Stimulated activated CD8-positive, alpha-beta memory T cell treated with anti-CD3 and anti-CD28 coated beads, Interleukin-2, amount 100 ng/mL, for 48 hours (primary cell): ENCODE results near the gene RELN.
"Not testable (repeated sequence)": the region's sequence is repeated elsewhere in the genome, so short reads cannot be mapped to it uniquely, and the experiment has no call there.

Experiments
- DNase-seq, 2 donors: peaks; one replicate each; pipeline ENCODE4 v3.0.0-alpha.2; 2020; ENCODE audit warnings: low read depth in 2 of 2

RELN gene

DNA sequence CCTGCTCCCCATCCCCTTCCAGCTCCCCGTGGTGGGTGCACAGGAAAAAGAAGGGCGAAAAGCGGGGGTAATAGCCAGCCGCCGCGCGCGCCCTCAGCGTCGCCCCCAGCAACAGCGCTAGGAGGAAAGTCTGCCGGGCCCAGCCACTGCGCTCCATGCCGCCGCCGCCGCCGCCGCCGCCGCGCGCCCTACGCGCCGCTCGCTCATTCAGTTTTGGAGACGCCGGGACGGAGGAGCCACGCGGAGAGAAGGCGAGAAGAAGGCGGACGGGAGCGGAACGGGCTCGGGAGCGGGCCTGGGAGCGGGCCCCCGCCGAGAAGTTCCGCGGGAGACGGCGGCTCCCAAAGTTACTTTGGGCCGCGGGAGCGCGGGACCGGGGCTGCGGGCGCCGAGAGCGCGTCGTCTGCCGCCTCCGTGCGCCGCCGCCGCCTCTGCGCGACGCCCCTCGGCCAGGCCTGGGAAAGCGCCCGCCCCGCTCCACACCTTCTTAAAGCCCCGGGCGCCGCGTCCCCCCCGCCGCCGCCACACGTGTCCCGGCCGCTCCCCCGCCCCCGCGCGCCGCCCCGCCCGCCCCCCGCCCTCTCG, at the start of gene RELN:
RELN (minus strand) TSS at position 459 of the 585 bp plus-strand sequence; CDS start at position 157, 302 bp downstream.
- DNase-seq: no peak

DNA sequence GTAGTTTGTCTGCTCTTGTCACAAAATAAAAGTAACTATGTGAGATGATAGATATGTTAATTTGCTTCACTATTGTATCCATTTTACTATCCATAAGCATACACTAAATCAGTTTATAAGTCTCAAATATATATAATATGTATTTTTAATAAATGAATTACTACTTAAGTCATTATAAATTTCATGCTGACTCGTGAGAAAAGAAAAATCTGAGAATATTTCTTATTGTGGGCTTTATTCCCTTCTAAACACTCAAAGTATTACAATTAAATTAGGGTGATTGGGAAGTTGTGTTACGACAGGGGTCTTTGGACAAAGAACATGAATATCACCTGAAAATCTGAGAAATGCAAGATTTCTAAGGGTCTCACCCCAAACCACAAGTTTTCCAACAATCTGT, 48.7 kb upstream of the RELN start:
- DNase-seq: no peak

DNA sequence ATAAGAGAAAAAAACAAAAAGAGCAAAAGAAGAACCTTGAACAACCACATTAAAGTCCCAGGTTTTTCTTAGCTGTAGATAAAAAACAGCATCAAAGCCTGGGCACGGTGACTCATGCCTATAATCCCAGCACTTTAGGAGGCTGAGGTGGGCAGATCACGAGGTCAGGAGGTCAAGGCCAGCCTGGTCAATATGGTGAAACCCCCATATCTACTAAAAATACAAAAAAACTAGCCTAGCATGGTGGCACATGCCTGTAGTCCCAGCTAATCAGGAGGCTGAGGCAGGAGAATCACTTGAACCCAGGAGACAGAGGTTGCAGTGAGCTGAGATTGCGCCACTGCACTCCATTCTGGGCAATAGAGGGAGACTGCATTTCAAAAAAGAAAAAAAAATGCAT, 47.4 kb upstream of the RELN start:
- DNase-seq: not testable (repeated sequence)

DNA sequence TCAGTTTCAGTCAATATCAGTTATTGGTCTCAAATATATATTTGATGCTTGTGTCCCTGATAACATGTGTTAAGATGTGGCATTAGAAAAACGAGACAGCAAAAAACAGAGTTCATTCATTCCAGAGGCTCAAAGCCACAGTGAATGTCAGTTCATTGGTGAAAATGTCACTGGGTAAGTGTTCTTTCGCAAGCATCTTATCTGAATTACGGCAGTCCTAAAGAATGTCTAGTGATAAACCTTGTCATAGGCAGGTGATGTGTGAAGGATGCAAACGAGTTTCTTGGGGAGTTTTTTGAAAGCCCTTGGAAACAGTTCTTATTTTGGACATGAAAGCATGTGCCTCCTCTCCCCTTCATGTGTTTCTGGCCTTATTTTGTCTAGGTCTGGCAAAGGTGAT, 45.9 kb upstream of the RELN start:
- no peak for DNase-seq

DNA sequence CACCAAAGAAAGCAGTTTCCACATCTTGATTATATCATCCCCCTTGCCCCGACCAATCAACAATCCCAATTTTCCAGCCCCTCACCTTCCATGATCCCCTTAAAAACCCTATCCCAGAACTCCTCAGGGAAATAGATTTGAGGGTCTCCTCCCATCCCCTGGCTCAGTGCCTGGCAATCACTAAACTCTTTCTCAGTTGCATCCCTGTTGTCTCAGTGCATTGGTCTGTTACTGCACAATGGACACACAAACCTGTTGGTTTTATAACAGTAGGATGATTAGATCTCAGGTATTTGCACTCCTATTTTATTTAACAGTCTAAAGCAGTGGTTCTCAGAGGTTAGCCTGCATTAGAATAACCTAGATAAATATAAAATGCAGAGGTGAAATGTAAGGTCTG, 45.2 kb upstream of the RELN start:
- DNase-seq: no peak

DNA sequence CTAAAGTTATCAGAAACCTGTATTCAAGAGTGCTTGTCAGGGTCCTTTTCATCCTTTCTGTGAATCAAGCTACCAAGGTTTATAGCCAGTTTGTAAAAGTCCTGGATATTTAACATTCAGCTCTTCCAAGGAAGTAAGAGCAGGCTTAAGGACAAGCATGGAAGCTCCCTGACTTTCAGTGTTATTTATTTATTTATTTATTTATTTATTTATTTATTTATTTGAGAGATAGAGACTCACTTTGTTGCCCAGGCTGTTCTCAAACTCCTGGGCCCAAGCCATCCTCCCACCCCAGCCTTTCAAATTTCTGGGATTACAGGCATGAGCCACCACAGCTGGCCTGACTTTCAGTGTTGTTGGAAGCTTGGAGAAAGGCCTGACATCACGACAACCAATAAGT, 44.4 kb upstream of the RELN start:
- DNase-seq: no peak

DNA sequence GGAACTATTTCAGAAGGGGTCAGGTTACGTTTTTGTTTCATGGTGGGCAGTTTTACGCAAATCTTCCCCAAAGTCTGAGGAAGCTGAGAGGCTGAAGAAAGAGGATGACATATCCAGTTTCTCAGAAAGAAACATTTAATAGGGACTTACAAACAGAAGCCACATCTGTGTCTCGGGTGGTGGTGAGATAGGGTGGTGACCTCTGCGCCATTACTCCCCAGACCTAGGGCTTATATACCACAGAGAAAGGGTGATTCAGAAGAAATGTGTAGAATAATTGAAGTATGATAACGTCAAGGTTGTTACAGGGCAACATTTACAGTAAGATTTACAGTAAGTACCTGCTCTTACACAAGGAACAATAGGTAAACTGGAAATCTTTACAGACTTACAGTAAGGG, 43.0 kb upstream of the RELN start:
- no peak for DNase-seq

DNA sequence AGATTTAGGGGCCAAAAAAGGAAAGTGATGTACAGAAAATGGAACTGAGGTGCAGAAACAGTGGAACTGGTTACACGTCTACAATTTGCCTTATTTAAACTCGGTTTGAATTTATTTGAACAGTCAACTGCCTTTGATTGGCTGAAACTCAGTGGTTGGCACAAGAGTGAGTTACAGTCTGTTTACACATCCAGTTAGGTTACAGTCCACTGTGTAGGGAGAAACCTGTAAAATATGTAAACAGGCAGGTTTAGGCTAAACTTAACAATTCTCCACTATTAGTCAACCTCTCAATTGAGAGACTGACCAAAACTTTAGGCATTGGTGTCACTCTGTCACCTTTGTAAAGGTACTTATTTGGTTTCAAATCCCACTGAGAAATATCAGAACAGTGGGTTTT, 40.3 kb upstream of the RELN start:
- DNase-seq: no peak

DNA sequence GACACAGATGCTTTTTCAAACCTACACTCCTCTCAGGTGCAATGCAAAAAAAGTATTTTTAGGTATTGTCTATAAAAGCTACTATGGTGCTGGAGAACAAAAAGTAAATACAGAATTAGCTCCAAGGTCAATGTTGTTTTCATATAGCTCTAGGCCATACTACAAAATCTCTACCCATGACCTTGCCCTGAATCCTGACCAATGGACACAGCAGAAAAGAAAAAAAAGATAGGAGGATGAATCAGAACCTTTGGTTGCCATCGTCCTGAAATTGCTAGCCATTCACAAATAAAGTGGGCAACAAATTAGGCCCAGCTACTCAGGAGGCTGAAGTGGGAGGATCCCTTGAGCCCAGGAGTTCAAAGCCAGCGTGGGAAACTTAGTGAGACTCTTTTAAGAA, 35.2 kb upstream of the RELN start:
- DNase-seq: no peak

DNA sequence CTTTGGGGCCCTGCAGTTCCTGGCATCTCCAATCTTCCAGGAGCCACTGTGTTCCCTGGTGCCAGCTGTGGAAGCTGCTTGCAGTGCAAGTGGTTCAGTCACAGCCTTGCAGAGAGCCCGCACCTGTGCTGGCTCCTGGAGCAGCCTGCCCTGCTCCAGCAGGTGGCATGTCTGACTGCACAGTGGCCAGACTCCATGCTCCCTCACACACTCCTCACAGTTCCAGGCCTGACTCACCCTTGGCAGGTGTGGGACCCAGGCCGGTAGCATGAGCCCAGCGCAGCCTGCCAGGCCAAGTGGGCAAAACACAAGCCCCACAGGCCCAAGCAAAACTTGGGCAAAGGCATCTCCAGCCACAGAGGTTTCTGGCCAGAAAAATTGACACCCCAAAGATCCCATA, 33.6 kb upstream of the RELN start:
- DNase-seq: no peak

DNA sequence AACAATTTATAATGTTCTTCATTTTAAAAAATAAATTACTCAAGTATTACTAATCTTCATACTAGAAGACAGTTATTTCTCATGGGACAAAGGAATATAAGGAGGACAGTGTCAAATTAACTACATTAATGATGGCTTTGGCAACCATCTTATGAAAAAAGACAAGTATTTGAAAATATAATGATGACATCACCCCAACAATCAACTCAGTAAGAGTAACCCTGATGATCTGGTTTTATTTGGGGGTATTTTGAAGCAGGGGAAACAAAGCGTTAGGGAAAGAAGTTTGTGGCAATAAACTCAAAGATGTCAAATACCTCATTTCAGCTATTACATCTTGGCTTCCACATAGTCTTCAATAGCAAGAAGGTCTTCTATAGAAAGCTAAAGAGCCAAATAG, 29.0 kb upstream of the RELN start:
- DNase-seq: no peak

DNA sequence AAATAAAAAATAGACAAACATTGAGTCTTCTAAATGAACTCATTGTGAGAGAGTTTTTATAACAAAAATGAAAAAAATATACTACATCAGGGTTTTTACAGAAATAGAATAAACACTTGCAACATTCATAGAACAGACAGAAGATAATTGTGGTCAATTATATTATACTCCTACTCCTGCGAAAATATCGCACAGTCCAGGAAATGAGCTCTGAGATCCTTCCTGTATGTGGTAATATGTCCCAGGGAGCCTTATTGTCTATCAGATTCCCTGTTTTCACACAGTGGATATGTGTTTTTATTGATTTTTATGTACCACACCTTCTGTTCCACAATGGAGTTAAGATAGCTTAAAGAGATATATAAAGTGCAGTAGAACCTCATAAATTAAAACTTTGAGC, 27.5 kb upstream of the RELN start:
- DNase-seq: no peak

DNA sequence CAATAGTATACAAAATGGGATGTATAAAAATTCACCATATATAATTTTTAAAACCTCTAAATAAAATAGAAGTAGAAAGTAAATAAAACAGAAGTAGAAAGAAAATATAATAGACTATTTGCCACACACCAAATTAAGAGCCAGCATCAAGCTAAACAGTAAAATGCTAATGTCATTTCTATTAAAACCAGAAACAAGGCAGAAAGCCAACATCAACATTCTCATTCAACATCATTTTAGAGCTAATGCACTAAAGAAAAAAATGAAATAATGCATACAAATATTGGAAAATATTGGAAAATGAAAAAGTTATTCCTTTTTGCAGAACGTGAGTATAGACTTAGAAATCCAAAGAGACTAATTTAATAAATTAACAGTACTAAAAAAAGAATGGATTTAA, 23.4 kb upstream of the RELN start:
- no peak for DNase-seq

DNA sequence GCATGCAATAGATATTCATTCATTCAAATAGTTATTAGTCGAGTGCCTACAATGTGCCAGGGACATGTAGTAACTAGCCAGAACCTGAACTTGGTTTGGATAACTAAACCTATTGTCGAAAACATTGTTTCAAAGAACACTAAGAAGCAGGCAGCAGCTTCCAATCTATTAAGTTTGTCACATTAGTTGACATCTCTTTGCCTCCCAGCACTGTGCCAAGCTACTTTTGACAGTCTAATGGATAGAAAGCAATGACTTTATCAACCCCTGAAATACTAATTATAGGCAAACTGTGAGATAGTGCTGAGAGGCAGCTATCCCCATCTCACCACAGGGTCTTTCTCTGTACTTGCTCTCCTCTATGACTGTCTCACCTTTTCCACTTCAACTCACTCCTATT, 22.4 kb upstream of the RELN start:
- no peak for DNase-seq

DNA sequence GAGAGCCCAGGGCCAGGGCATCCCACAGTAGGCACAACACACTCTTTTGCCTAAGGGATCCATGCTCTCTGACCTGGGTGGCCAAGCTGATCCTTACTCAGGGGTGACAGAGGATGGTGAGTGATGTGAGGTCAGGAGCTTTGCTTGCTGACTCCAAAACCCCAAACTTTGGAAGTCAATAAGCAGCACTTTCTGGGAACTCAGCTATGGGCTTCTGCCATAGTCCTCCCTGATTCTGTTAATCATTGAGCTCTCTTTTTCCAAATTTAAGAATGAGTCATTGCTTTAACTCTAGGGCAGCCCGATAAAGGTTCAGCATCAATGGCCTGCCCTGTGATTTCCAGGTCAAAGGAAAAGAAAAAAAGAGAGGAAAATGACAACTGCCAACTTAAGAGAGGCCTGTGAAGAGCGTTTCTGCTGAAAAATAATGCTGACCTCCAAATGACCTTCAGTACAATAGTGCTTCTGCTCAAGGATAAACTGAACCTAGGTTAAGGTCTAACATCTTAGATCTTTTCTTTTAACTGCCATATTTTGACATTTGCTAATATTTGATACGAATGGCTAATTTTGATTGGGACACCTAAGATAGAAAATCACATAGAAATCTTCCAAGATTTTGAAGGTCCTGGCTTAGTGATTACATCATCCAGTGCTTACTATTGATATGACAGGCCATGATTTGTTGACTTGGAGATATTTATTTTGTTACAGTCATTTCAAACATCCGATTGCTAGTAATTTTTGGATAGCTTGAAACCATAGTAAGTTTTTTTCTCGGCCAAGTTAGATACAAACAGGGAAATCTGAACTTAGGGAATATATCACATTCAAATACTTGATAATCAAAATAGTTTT, 20.8 kb upstream of the RELN start:
- no peak for DNase-seq

DNA sequence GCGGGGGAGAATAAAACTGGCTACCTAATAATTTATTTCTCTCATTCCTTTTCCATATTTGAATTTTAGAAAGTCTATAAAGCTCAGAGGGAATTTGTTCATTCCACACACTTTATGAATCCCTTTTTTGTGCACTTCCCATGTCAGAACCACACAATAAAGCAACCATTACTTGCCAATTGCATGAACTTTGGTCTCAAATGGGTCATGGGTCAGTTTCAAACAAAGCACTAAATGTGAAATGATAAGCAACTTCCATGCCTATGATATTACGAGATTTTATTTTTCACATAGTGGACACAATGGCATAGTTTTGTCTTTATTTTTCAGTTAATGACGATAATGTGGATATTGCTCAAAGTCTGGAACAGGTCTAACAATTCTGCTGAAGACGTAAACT, 18.6 kb upstream of the RELN start:
- DNase-seq: no peak

DNA sequence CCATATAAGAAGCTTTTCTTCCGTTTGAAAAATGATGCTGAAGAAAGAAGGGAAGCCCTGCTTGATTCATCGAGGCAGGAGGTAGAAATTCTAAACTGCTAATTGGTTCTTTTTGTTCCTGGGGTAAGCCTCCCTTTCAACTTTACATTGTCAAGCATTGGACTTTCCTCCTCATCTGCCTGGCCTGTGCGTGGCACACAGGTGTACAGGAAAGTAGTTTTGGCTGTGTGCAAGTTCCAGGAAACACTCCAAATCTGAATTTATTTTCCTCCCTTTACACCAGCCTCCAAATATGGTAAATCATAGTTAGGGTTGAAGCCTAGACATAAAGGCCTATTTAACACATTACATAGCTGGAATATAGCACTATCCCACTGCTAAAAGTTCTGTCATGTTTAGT, 18.2 kb upstream of the RELN start:
- no peak for DNase-seq

DNA sequence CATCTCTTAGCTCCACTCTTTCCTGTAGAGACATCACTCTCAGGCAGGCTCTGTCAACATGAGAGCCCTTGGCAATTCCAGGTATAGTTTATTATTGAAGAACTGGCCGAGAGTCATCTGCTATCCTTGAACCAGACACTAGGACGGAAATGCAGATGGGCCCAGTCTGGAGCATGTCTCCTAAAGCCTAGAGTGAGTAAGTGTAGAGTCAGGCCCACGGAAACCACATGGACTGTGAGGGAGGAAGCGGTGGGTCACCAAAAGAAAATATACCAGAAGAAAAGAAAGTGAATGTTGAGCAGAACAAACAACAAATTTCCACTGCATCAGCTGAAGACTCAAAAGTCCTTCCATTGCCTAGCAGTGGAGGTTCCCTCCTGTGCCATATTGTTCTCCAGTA, 15.7 kb upstream of the RELN start:
- no peak for DNase-seq

DNA sequence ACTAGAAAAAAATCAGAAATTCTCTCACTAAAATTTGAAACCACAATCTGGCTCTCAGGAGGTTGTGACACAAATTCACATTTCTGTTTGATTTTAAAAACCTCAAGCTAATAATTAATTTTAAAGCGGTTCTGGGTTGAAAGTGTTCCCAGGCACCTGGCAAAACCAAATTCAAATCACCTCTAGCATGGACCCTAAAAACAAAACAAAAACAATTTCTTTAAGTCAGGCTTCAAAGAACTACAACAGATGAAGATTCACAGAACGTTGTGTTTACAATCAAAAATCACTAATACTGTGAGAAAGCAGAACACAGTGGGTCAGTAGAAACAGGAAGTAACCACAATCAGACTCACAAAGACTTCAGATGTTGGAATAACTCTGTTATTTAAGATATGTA, 7.2 kb upstream of the RELN start:
- no peak for DNase-seq

DNA sequence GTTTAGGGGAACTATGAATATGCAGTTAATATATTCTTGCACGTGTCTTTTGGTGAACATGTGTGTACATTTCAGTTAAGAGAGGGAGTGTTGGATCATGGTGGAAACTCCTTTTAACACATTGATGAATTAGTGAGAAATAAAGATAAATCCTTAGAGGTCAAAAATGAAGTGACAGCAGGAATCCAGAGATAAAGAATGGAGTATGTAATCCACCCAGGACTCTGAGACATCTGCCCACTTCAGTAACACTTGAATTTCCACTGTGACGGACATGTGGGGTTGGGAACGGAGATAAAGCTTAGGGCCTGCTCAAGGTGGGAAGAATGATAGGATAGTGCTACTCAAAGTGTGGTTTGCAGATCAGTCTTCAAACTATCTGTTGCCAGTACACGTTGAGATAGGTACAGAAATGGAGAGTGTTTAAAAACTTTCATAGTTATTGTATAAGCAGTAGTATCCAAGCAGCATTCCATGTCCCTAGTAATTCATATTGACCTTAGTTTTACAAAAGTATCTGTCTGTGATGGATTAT, 6.6 kb upstream of the RELN start:
- DNase-seq: no peak

DNA sequence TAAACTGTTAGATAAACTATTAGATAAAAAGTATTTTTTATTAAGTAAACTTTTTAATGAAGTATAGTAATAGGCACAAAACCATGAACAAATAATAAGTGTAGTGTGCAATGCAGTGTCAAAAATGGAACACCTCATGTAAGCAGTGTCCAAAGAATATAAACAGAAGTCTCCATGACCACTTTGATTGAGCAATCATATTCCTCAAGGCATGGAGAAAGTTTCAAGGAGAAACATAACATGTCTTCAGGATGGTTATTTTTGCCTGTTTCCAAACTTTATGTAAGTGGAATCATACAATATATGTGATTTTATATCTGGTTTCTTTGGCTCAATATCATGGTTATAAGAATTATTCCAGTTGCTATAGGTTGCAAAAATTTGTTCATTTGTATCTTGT, 6.1 kb upstream of the RELN start:
- no peak for DNase-seq

DNA sequence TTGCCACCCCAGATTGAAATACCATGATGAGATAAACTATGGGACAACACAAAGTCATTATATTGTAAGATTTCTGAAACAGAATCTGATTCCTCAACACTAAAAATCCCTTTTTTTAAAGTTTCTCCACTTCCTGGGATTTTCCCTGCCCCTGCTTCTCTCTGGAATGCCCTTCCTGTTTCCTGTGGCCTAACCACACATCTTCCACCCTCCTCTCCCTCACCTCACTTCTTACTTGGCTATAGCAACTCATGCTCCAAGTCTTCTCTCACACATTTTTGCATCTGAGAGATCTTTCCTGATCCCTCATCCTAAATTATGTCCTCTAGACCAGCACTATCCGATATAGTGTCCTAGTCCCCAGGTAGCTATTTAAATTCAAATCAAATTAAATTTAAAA, 4.1 kb upstream of the RELN start:
- no peak for DNase-seq

DNA sequence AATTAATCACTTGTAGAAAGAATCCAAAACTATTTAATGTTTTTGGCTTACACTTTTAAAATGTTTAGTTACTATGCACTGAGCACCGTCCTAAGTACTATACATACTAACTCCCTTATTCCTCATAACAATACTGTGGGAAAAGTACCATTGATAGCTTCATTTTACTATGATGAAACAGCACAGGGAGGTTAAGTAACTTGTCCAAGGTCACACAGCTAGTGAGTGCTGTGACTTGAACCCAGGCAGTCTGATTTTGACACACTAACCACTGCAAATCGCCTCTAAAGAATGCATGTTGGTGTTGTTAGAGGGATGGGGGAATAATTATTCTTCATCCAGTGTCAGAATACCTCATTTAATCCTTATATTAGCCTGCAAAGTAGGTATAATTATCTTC, 1.9 kb upstream of the RELN start:
- no peak for DNase-seq

DNA sequence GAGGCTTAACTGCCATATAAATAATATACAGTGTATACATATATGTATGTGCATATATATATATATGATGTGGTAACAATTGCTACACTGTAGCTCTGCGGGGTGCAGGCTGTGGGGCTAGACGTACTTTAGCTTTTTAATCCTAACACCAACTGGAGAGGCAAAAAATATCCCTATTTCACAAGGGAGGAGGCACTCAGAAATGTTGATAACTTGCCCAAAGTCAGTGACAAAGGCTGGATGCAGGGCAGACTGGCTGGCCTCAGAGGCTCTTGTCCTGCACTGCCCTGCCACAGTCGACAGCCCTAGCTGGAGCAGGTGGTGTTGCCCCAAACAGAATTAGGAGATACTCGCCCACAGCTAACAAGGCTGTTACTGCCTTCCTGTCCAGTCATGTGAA, 1.5 kb upstream of the RELN start:
- no peak for DNase-seq
